Adrenal gland (tissue), 19 donors: ENCODE measurements around the gene GAGE12G. TPM values are rescaled to one million over a fixed set of nuclear protein-coding genes. Genes with fewer than 3 reads are reported as not detected.
"Not testable (repeated sequence)": the region's sequence is repeated elsewhere in the genome, so short reads cannot be mapped to it uniquely, and the experiment has no call there.

Experiments used
- DNase-seq, 7 donors: peaks; one replicate each; pipeline ENCODE4 v3.0.0-alpha.2; 2019 to 2020
- H3K27ac ChIP-seq, 5 donors: fragments of 200-600 bp; sonication (generic) in 4 of 5; 1 replicate in 3 of 5; 2 replicates in 2 of 5; pipeline versions ENCODE4 v1.5.1 to v1.8.0; 2016 to 2020; ENCODE audit warnings: mild to moderate bottlenecking in 1 of 5
- H3K27me3 ChIP-seq: fragments of 200-600 bp; 2 replicates; pipeline ENCODE4 v1.8.0; 2021
- H3K36me3 ChIP-seq, 2 donors: fragments of 200-600 bp; replicated peaks in 1 of 2; 1 replicate in 1 of 2; 2 replicates in 1 of 2; pipeline versions ENCODE4 v1.5.1 to v1.8.0; 2018 to 2022
- H3K4me1 ChIP-seq, 2 donors: fragments of 200-600 bp; replicated peaks in 1 of 2; 1 replicate in 1 of 2; 2 replicates in 1 of 2; pipeline versions ENCODE4 v1.5.1 to v1.8.0; 2018 to 2021
- H3K4me3 ChIP-seq, 4 donors: fragments of 200-600 bp; sonication (generic) in 3 of 4; one replicate each; pipeline ENCODE4 v1.5.1; 2016 to 2018
- H3K9me3 ChIP-seq, 3 donors: fragments of 200-600 bp; sonication (generic) in 1 of 3; replicated peaks in 1 of 3; 1 replicate in 2 of 3; 2 replicates in 1 of 3; pipeline versions ENCODE4 v1.5.1 to v1.8.0; 2016 to 2021
- WGBS, 4 donors: extraction: QIAGEN DNeasy Blood & Tissue Kit in 2 of 4; methylation state at CpG; one replicate each; pipeline versions ENCODE4 v1.1.5 to v1.1.7; 2013 to 2017; 5-methylcytosine and 5-hydroxymethylcytosine counted together
- intact Hi-C, 2 donors: fragments of 100-400 bp; cut with DNase I; formaldehyde crosslinking; loops; one replicate each; pipeline versions ENCODE4 v1.14.1 to v1.15.0; 2022 to 2023
- long read RNA-seq, 10 donors: library from polyadenylated mRNA in 3 of 10; unstranded in 2 of 10; stranded (forward) in 1 of 10; transcript quantifications; one replicate each; pipeline ENCODE4 v2.0.0 and lab custom pipeline, GENCODE V29; 2021 to 2026
- polyA plus RNA-seq, 3 donors: library from polyadenylated mRNA; stranded (reverse); fragments of 200-250 nt in 2 of 3; fragments of 350-450 nt in 1 of 3; fragmentation: Illumina TruSeq in 1 of 3; extraction: RNeasy Lipid Tissue Mini Kit (QIAGEN cat#74804) in 1 of 3; gene quantifications; one replicate each; pipeline ENCODE4 v1.2.3, GENCODE V29; 2013 to 2014
- total RNA-seq, 9 donors: library from RNA; depleted of rRNA in 4 of 9; stranded (reverse); fragments of >200 nt in 4 of 9; fragments of 120-200 nt in 1 of 9; fragmentation: NEBNext Ultra II Directional in 1 of 9; extraction: Animal tissue kit (Norgen Biotek cat#: 25700) in 1 of 9; gene quantifications; one replicate each; pipeline versions ENCODE4 v1.1.0 to v1.2.4, GENCODE V29; 2013 to 2023
- donor health status: healthy with polysubstance abuse.
- donor health status: Bipolar disorder and iron deficiency.
- donor health status: DM: yes; HTN: yes; CAD: no.
- donor health status: DM: no; HTN: no; CAD: no.
- donor health status: DM: no; HTN: no; CAD: no.
- donor health status: DM: yes; HTN: yes; CAD: no.

Gene GAGE12G, protein sequence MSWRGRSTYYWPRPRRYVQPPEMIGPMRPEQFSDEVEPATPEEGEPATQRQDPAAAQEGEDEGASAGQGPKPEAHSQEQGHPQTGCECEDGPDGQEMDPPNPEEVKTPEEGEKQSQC
- total RNA-seq (under 1 TPM in 1 of 9 donors, not detected in 8; 0.57 TPM), polyA plus RNA-seq (not detected)
- long read RNA-seq, donor 1, result 0 reads
- long read RNA-seq, donor 2, result 0 reads
- long read RNA-seq, donor 3, result 0 reads
- long read RNA-seq, donor 4, result 0 reads
- long read RNA-seq, donor 5, result 0 reads
- long read RNA-seq, donor 6, result 0 reads
- long read RNA-seq, donor 7, result 0 reads
- long read RNA-seq, donor 8, result 0 reads
- long read RNA-seq, donor 9, result 0 reads
- long read RNA-seq, donor 10, result 0 reads

DNA sequence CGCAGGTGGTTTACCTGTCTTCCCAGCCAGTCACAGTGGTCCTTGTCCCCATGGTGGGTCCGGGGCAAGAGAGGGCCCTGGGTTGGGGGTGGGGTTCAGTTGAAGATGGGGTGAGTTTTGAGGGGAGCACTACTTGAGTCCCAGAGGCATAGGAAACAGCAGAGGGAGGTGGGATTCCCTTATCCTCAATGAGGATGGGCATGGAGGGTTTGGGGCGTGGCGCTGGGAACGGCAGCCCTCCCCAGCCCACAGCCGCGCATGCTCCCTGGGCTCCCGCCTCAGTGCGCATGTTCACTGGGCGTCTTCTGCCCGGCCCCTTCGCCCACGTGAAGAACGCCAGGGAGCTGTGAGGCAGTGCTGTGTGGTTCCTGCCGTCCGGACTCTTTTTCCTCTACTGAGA is at the start of gene GAGE12G:
Gene GAGE12G, plus strand, starts transcription at position 301 of the 400 bp plus-strand sequence. CDS start 1,155 bp downstream, outside the sequence.
- H3K27me3 ChIP-seq, H3K4me3 ChIP-seq, DNase-seq, H3K36me3 ChIP-seq, H3K4me1 ChIP-seq, H3K27ac ChIP-seq, intact Hi-C loops, H3K9me3 ChIP-seq: not testable (repeated sequence)
- no CpG with 5 or more reads among the region's 16 CpGs for WGBS, 4 donors

DNA sequence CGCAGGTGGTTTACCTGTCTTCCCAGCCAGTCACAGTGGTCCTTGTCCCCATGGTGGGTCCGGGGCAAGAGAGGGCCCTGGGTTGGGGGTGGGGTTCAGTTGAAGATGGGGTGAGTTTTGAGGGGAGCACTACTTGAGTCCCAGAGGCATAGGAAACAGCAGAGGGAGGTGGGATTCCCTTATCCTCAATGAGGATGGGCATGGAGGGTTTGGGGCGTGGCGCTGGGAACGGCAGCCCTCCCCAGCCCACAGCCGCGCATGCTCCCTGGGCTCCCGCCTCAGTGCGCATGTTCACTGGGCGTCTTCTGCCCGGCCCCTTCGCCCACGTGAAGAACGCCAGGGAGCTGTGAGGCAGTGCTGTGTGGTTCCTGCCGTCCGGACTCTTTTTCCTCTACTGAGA is 38.3 kb upstream of the GAGE12G start, which contains the start of gene GAGE12C:
Gene GAGE12C, plus strand, starts transcription at position 301 of the 400 bp plus-strand sequence. CDS start 1,155 bp downstream, outside the sequence.
- intact Hi-C loops, H3K9me3 ChIP-seq, H3K36me3 ChIP-seq, H3K27ac ChIP-seq, H3K4me1 ChIP-seq, H3K4me3 ChIP-seq, DNase-seq, H3K27me3 ChIP-seq: not testable (repeated sequence)
- no CpG with 5 or more reads among the region's 16 CpGs for WGBS, 4 donors

DNA sequence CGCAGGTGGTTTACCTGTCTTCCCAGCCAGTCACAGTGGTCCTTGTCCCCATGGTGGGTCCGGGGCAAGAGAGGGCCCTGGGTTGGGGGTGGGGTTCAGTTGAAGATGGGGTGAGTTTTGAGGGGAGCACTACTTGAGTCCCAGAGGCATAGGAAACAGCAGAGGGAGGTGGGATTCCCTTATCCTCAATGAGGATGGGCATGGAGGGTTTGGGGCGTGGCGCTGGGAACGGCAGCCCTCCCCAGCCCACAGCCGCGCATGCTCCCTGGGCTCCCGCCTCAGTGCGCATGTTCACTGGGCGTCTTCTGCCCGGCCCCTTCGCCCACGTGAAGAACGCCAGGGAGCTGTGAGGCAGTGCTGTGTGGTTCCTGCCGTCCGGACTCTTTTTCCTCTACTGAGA is 28.8 kb upstream of the GAGE12G start, which contains the start of gene GAGE12D:
Gene GAGE12D, plus strand, starts transcription at position 301 of the 400 bp plus-strand sequence. CDS start 1,155 bp downstream, outside the sequence.
- H3K27me3 ChIP-seq, intact Hi-C loops, H3K36me3 ChIP-seq, H3K4me1 ChIP-seq, H3K4me3 ChIP-seq, H3K9me3 ChIP-seq, DNase-seq, H3K27ac ChIP-seq: not testable (repeated sequence)
- no CpG with 5 or more reads among the region's 16 CpGs for WGBS, 4 donors

DNA sequence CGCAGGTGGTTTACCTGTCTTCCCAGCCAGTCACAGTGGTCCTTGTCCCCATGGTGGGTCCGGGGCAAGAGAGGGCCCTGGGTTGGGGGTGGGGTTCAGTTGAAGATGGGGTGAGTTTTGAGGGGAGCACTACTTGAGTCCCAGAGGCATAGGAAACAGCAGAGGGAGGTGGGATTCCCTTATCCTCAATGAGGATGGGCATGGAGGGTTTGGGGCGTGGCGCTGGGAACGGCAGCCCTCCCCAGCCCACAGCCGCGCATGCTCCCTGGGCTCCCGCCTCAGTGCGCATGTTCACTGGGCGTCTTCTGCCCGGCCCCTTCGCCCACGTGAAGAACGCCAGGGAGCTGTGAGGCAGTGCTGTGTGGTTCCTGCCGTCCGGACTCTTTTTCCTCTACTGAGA is 19.2 kb upstream of the GAGE12G start, which contains the start of gene GAGE12E:
Gene GAGE12E, plus strand, starts transcription at position 301 of the 400 bp plus-strand sequence. CDS start 1,155 bp downstream, outside the sequence.
- H3K4me1 ChIP-seq, DNase-seq, H3K27ac ChIP-seq, H3K9me3 ChIP-seq, H3K36me3 ChIP-seq, intact Hi-C loops, H3K4me3 ChIP-seq, H3K27me3 ChIP-seq: not testable (repeated sequence)
- WGBS, 4 donors, result no CpG with 5 or more reads among the region's 16 CpGs

DNA sequence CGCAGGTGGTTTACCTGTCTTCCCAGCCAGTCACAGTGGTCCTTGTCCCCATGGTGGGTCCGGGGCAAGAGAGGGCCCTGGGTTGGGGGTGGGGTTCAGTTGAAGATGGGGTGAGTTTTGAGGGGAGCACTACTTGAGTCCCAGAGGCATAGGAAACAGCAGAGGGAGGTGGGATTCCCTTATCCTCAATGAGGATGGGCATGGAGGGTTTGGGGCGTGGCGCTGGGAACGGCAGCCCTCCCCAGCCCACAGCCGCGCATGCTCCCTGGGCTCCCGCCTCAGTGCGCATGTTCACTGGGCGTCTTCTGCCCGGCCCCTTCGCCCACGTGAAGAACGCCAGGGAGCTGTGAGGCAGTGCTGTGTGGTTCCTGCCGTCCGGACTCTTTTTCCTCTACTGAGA is 9.7 kb upstream of the GAGE12G start, which contains the start of gene GAGE12F:
Gene GAGE12F, plus strand, starts transcription at position 301 of the 400 bp plus-strand sequence. CDS start 1,155 bp downstream, outside the sequence.
- intact Hi-C loops, result not testable (repeated sequence)

DNA sequence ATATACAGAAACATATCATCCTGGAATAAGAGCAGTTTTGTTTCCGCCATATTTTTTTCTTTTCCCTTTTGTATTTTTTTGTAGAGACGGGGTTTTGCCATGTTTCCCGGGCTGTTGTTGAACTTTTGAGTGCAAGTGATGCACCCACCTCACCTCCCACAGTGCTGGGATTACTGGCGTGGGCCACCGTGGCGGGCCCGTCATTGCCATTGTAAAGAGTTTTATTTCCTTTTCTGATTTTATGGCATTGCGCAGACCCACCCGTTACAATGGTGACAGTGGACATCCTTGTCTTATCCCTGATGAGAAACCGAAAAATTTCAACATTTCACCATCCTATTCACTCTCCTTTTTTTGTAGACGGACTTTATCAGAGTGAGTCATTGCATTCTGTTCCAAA is 1.5 kb upstream of the GAGE12G start:
- H3K36me3 ChIP-seq, H3K4me3 ChIP-seq, H3K27me3 ChIP-seq, H3K4me1 ChIP-seq, H3K9me3 ChIP-seq, intact Hi-C loops, H3K27ac ChIP-seq: not testable (repeated sequence)
- WGBS, 4 donors, result no CpG with 5 or more reads among the region's 11 CpGs
- peak in 4 of 7 donors; percentile 8 to 34 (median 9) for DNase-seq

More for the DNA sequence above, 9.7 kb upstream of the GAGE12G start, which contains the start of gene GAGE12F:
- DNase-seq, H3K4me3 ChIP-seq, H3K27me3 ChIP-seq, H3K27ac ChIP-seq, H3K9me3 ChIP-seq, H3K36me3 ChIP-seq, H3K4me1 ChIP-seq: not testable (repeated sequence)
- WGBS, 4 donors, result no CpG with 5 or more reads among the region's 16 CpGs

DNA sequence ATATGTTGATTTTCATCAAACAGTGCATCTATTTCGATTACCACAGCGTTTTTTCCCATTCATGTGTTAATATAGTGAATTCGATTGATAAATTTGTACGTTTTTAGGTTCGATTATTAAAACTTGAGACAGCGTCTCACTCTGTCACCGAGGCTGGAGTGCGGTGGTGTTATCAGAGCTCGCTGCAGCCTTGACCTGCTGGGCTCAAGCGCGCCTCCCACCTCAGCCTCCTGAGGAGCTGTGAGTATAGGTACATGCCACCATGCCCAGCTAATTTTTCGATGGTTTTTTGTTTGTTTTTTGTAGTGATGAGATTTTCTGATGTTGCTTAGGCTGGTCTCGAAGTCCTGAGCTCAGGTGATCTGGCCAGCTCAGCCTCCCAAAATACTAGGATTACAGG is 1.0 kb upstream of the GAGE12G start:
- H3K9me3 ChIP-seq, DNase-seq, H3K27ac ChIP-seq, H3K4me3 ChIP-seq, H3K27me3 ChIP-seq, intact Hi-C loops, H3K4me1 ChIP-seq, H3K36me3 ChIP-seq: not testable (repeated sequence)
- 87% methylated on average over 5 of the region's 13 CpGs; no CpG with 5 or more reads in 3 of the 4 donors for WGBS, 4 donors

DNA sequence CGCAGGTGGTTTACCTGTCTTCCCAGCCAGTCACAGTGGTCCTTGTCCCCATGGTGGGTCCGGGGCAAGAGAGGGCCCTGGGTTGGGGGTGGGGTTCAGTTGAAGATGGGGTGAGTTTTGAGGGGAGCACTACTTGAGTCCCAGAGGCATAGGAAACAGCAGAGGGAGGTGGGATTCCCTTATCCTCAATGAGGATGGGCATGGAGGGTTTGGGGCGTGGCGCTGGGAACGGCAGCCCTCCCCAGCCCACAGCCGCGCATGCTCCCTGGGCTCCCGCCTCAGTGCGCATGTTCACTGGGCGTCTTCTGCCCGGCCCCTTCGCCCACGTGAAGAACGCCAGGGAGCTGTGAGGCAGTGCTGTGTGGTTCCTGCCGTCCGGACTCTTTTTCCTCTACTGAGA is 9.4 kb downstream of the GAGE12G start, which contains the start of gene GAGE12H:
Gene GAGE12H, plus strand, starts transcription at position 301 of the 400 bp plus-strand sequence. CDS start 1,155 bp downstream, outside the sequence.
- DNase-seq, H3K9me3 ChIP-seq, H3K4me1 ChIP-seq, H3K4me3 ChIP-seq, intact Hi-C loops, H3K27ac ChIP-seq, H3K27me3 ChIP-seq, H3K36me3 ChIP-seq: not testable (repeated sequence)
- no CpG with 5 or more reads among the region's 16 CpGs for WGBS, 4 donors

DNA sequence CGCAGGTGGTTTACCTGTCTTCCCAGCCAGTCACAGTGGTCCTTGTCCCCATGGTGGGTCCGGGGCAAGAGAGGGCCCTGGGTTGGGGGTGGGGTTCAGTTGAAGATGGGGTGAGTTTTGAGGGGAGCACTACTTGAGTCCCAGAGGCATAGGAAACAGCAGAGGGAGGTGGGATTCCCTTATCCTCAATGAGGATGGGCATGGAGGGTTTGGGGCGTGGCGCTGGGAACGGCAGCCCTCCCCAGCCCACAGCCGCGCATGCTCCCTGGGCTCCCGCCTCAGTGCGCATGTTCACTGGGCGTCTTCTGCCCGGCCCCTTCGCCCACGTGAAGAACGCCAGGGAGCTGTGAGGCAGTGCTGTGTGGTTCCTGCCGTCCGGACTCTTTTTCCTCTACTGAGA is 19.0 kb downstream of the GAGE12G start, which contains the start of gene GAGE2A:
Gene GAGE2A, plus strand, starts transcription at position 301 of the 400 bp plus-strand sequence. CDS start 1,155 bp downstream, outside the sequence.
- H3K27me3 ChIP-seq, H3K27ac ChIP-seq, H3K9me3 ChIP-seq, H3K36me3 ChIP-seq, H3K4me1 ChIP-seq, DNase-seq, intact Hi-C loops, H3K4me3 ChIP-seq: not testable (repeated sequence)
- no CpG with 5 or more reads among the region's 16 CpGs for WGBS, 4 donors

DNA sequence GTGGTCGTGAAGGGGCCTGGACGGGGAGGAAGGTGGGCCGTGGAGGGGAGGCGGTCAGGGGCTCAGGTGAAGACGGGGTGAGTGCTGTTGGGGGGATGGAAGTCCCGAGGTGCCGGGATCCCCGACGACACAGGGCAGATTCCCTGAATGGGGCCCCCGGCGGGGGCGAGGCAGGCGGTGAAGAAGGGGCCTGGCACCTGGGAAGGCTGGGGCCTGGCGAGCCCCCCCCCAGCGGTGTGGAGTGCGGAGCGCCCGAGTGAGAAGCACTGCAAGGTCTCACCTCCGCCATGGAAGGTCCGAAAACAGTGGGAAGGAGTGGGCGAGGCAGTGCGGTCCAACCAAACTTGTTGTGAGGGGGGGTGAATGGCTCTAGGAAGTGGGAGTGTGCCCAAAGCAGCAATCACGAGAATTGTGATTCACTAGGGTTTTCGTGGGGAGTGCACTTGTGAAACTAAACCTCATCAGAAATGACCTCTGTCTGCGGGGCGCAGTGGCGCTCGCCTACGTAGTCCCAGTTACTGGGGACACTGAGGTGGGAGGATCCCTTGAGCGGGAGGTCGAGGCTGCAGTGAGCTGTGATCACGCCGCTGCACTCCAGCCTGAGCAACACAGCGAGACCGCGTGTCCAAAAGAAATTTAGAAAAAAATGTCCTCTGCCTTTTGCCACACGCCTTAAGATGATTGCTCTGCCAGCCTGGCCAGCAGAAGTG is 19.7 kb downstream of the GAGE12G start:
- H3K27ac ChIP-seq, H3K4me3 ChIP-seq, H3K4me1 ChIP-seq, intact Hi-C loops, H3K36me3 ChIP-seq, H3K9me3 ChIP-seq, H3K27me3 ChIP-seq: not testable (repeated sequence)
- peak in 4 of 7 donors; percentile 12 to 25 (median 18) for DNase-seq
- WGBS, 4 donors, result 87 to 97% (median 90%) methylated on average over 16 to 32 of the region's 37 CpGs
